ENCODE data around the gene NELFA.

- TF ChIP-seq CTCF (IDR thresholded peaks at IDR 0.05) (peak in 3 of 4 experiments; percentile 33 to 70 (median 65)), POLR2AphosphoS5 (IDR thresholded peaks at IDR 0.05) (peak; percentile 88), POLR2A (IDR thresholded peaks at IDR 0.05) (peak; percentile 76)
Observed at GRCh38 chr4:2008921-2009650, at the start of gene NELFA.
